IPS-20b (cell line): ENCODE data around the gene LY6G6D.

Experiments used
- H3K27ac ChIP-seq: one replicate; pipeline ENCODE4 v1.5.1; 2013; ENCODE audit warnings: low read length
- H3K27me3 ChIP-seq: 2 replicates; pipeline ENCODE4 v1.6.1; 2013; ENCODE audit warnings: mild to moderate bottlenecking, low read length, inconsistent platforms; ENCODE audit not compliant: insufficient read depth
- H3K36me3 ChIP-seq: 2 replicates; pipeline ENCODE4 v1.6.1; 2013; ENCODE audit warnings: low read depth, mild to moderate bottlenecking, inconsistent platforms, low read length, moderate library complexity; ENCODE audit not compliant: insufficient read depth
- H3K4me1 ChIP-seq: 2 replicates; pipeline ENCODE4 v1.6.1; 2013; ENCODE audit warnings: mild to moderate bottlenecking, control low read depth, inconsistent platforms, low read length, moderate library complexity; ENCODE audit not compliant: insufficient read depth
- H3K4me3 ChIP-seq: 2 replicates; pipeline ENCODE4 v1.5.1; 2013; ENCODE audit warnings: mild to moderate bottlenecking, low read length, inconsistent platforms
- H3K9ac ChIP-seq: 2 replicates; pipeline ENCODE4 v1.6.1; 2013; ENCODE audit warnings: low read depth, mild to moderate bottlenecking, inconsistent platforms, low read length, moderate library complexity
- H3K9me3 ChIP-seq: 2 replicates; pipeline ENCODE4 v1.6.1; 2013; ENCODE audit warnings: mild to moderate bottlenecking, low read depth, low read length, inconsistent platforms; ENCODE audit not compliant: insufficient read depth

LY6G6D gene

GRCh38 chr6:31741815-31742214 lies 26.7 kb downstream of the LY6G6D start:
- peaks cover 11% of the 10 kb centered on the region for H3K36me3 ChIP-seq
- no peaks in the 10 kb centered on the region for H3K9me3 ChIP-seq
- no peak overlapping the region for H3K4me3 ChIP-seq
- H3K4me1 ChIP-seq = peaks cover 25% of the 10 kb centered on the region
- no peaks in the 10 kb centered on the region for H3K27me3 ChIP-seq
- no peak overlapping the region for H3K9ac ChIP-seq
- no peak overlapping the region for H3K27ac ChIP-seq

GRCh38 chr6:31742894-31743293 lies 27.7 kb downstream of the LY6G6D start:
- Histone ChIP-seq H3K4me3 (no peak overlapping the region), H3K9ac (no peak overlapping the region), H3K9me3 (no peaks in the 10 kb centered on the region), H3K27me3 (no peaks in the 10 kb centered on the region), H3K27ac (no peak overlapping the region), H3K4me1 (peaks cover 15% of the 10 kb centered on the region), H3K36me3 (peaks cover 16% of the 10 kb centered on the region)

- no peak overlapping the region for H3K9ac ChIP-seq
- peaks cover 3% of the 10 kb centered on the region; the same call in 1 of the 2 replicates for H3K4me1 ChIP-seq
- no peaks in the 10 kb centered on the region for H3K27me3 ChIP-seq
- H3K9me3 ChIP-seq = no peaks in the 10 kb centered on the region
- peaks cover 16% of the 10 kb centered on the region for H3K36me3 ChIP-seq
- H3K4me3 ChIP-seq = no peak overlapping the region
- H3K27ac ChIP-seq = no peak overlapping the region
These were observed 29.3 kb downstream of the LY6G6D start for GRCh38 chr6:31744422-31744821.

GRCh38 chr6:31749301-31750036 lies 34.3 kb downstream of the LY6G6D start:
- Histone ChIP-seq H3K4me1 (no peaks in the 10 kb centered on the region), H3K27ac (no peak overlapping the region), H3K4me3 (no peak overlapping the region)

GRCh38 chr6:31750411-31751022 lies 35.4 kb downstream of the LY6G6D start:
- no peak overlapping the region for H3K27ac ChIP-seq
- H3K36me3 ChIP-seq = peaks cover 9% of the 10 kb centered on the region; the same call in 1 of the 2 replicates
- H3K27me3 ChIP-seq = no peaks in the 10 kb centered on the region
- no peak overlapping the region for H3K4me3 ChIP-seq
- no peaks in the 10 kb centered on the region for H3K4me1 ChIP-seq
- no peak overlapping the region for H3K9ac ChIP-seq
- no peaks in the 10 kb centered on the region for H3K9me3 ChIP-seq

More at GRCh38 chr6:31749301-31750036, 34.3 kb downstream of the LY6G6D start:
- H3K9me3 ChIP-seq = no peaks in the 10 kb centered on the region
- no peaks in the 10 kb centered on the region for H3K27me3 ChIP-seq
- H3K9ac ChIP-seq = no peak overlapping the region
- peaks cover 9% of the 10 kb centered on the region; the same call in 1 of the 2 replicates for H3K36me3 ChIP-seq

GRCh38 chr6:31752739-31753319 lies 37.7 kb downstream of the LY6G6D start:
- Histone ChIP-seq H3K9ac (no peak overlapping the region), H3K27ac (no peak overlapping the region), H3K27me3 (no peaks in the 10 kb centered on the region), H3K9me3 (no peaks in the 10 kb centered on the region), H3K4me3 (no peak overlapping the region), H3K36me3 (peaks cover 5% of the 10 kb centered on the region; the same call in 1 of the 2 replicates), H3K4me1 (no peaks in the 10 kb centered on the region)

- H3K36me3 ChIP-seq = peaks cover 21% of the 10 kb centered on the region
- H3K27ac ChIP-seq = no peak overlapping the region
- H3K4me3 ChIP-seq = no peak overlapping the region
- H3K9me3 ChIP-seq = no peaks in the 10 kb centered on the region
- no peak overlapping the region for H3K9ac ChIP-seq
- H3K27me3 ChIP-seq = no peaks in the 10 kb centered on the region
- H3K4me1 ChIP-seq = peaks cover 2% of the 10 kb centered on the region; the same call in 1 of the 2 replicates
These were observed 43.1 kb downstream of the LY6G6D start for GRCh38 chr6:31758281-31758680.

- no peak overlapping the region for H3K4me3 ChIP-seq
- H3K27ac ChIP-seq = no peak overlapping the region
- peaks cover 7% of the 10 kb centered on the region; the same call in 1 of the 2 replicates for H3K4me1 ChIP-seq
- no peaks in the 10 kb centered on the region for H3K27me3 ChIP-seq
- H3K9ac ChIP-seq = no peak overlapping the region
- no peaks in the 10 kb centered on the region for H3K9me3 ChIP-seq
- peaks cover 21% of the 10 kb centered on the region for H3K36me3 ChIP-seq
These were observed 45.6 kb downstream of the LY6G6D start for GRCh38 chr6:31760790-31761189.

- Histone ChIP-seq H3K4me3 (no peak overlapping the region), H3K27ac (no peak overlapping the region), H3K9me3 (no peaks in the 10 kb centered on the region), H3K36me3 (peaks cover 21% of the 10 kb centered on the region), H3K4me1 (peaks cover 7% of the 10 kb centered on the region; the same call in 1 of the 2 replicates), H3K9ac (no peak overlapping the region), H3K27me3 (no peaks in the 10 kb centered on the region)
These were observed 46.2 kb downstream of the LY6G6D start for GRCh38 chr6:31761343-31761742.

- H3K9me3 ChIP-seq = no peaks in the 10 kb centered on the region
- no peaks in the 10 kb centered on the region; the same call in 1 of the 2 replicates for H3K27me3 ChIP-seq
- H3K27ac ChIP-seq = no peak within 1 kb of the TSS
- peaks cover 7% of the 10 kb centered on the region; the same call in 1 of the 2 replicates for H3K4me1 ChIP-seq
- H3K36me3 ChIP-seq = peaks cover 21% of the 10 kb centered on the region
- H3K4me3 ChIP-seq = no peak within 1 kb of the TSS
- H3K9ac ChIP-seq = no peak within 1 kb of the TSS; the same call in 1 of the 2 replicates
These were observed 47.2 kb downstream of the LY6G6D start, which contains the start of gene SAPCD1 for GRCh38 chr6:31762356-31762755. Gene SAPCD1, plus strand, starts transcription at chr6:31762656. Its CDS starts 399 bp downstream, at chr6:31763055.

GRCh38 chr6:31762878-31763618 lies 47.9 kb downstream of the LY6G6D start:
- no peak overlapping the region; the same call in 1 of the 2 replicates for H3K9ac ChIP-seq
- peaks cover 7% of the 10 kb centered on the region; the same call in 1 of the 2 replicates for H3K4me1 ChIP-seq
- no peaks in the 10 kb centered on the region for H3K9me3 ChIP-seq
- H3K27me3 ChIP-seq = no peaks in the 10 kb centered on the region; the same call in 1 of the 2 replicates
- H3K4me3 ChIP-seq = no peak overlapping the region
- H3K36me3 ChIP-seq = peaks cover 21% of the 10 kb centered on the region
- H3K27ac ChIP-seq = no peak overlapping the region
